Esophagus muscularis mucosa (tissue), 4 donors: ENCODE results near the gene ZSWIM6. TPM values are rescaled to one million over a fixed set of nuclear protein-coding genes. Genes with fewer than 3 reads are reported as not detected.

Experiments
- DNase-seq: peaks from one replicate; pipeline ENCODE4 v3.0.0-alpha.2; 2017; ENCODE audit errors: extremely low spot score
- H3K27ac ChIP-seq, 4 donors: fragments of 200-600 bp; sonication (generic); replicated peaks in 1 of 4; 1 replicate in 3 of 4; 2 replicates in 1 of 4; pipeline ENCODE4 v1.5.1; 2016 to 2019; ENCODE audit warnings: mild to moderate bottlenecking in 1 of 4
- H3K27me3 ChIP-seq, 4 donors: fragments of 200-600 bp; sonication (generic); one replicate each; pipeline versions ENCODE4 v1.5.1 to v1.6.0; 2016 to 2019
- H3K36me3 ChIP-seq, 4 donors: fragments of 200-600 bp; sonication (generic); one replicate each; pipeline ENCODE4 v1.5.1; 2016 to 2019
- H3K4me1 ChIP-seq, 4 donors: fragments of 200-600 bp; sonication (generic); one replicate each; pipeline ENCODE4 v1.5.1; 2016 to 2019
- H3K4me3 ChIP-seq, 4 donors: fragments of 200-600 bp; sonication (generic); 1 replicate in 2 of 4; 2 replicates in 2 of 4; pipeline ENCODE4 v1.5.1; 2016 to 2019; ENCODE audit warnings: mild to moderate bottlenecking in 4 of 4, moderate library complexity in 1 of 4
- H3K9me3 ChIP-seq, 4 donors: fragments of 200-600 bp; sonication (generic); 1 replicate in 3 of 4; 2 replicates in 1 of 4; pipeline ENCODE4 v1.5.1; 2016 to 2019
- EP300 ChIP-seq: sonication (generic); formaldehyde crosslinking; IDR thresholded peaks from one replicate; pipeline ENCODE4 v1.6.1; 2017; ENCODE audit warnings: antibody characterized with exemption
- POLR2A ChIP-seq: fragments of 450-650 bp; IDR thresholded peaks from one replicate; pipeline ENCODE4 v1.6.1; 2017; ENCODE audit warnings: antibody characterized with exemption, moderate library complexity, mild to moderate bottlenecking, low read depth
- POLR2AphosphoS5 ChIP-seq, 2 donors: sonication (generic); formaldehyde crosslinking; IDR thresholded peaks; one replicate each; pipeline ENCODE4 v1.6.1; 2017; ENCODE audit warnings: antibody characterized with exemption in 2 of 2
- WGBS: methylation state at CpG from one replicate; pipeline ENCODE4 v1.1.5; 2018; 5-methylcytosine and 5-hydroxymethylcytosine counted together
- intact Hi-C: fragments of 100-400 bp; cut with DNase I; formaldehyde crosslinking; loops from one replicate; pipeline ENCODE4 v1.15.1; 2023
- total RNA-seq, 4 donors: library from RNA; depleted of rRNA; stranded (reverse); fragments of >200 nt; gene quantifications; one replicate each; pipeline versions ENCODE4 v1.1.0 to v1.2.1, GENCODE V29; 2016
- TF ChIP-seq, protein P1 (sequence below), 3 experiments: fragments of 200-600 bp in 2 of 3; fragments of 450-650 bp in 1 of 3; sonication (generic) in 2 of 3; IDR thresholded peaks; one replicate each; pipeline ENCODE4 v1.5.1; 2017 to 2019; ENCODE audit warnings: antibody characterized with exemption in 3 of 3, mild to moderate bottlenecking in 2 of 3, moderate library complexity in 1 of 3

The ZSWIM6 gene
- total RNA-seq, 4 donors from 2014 or later: 10.2 to 16.4 (median 12.5) TPM

DNA sequence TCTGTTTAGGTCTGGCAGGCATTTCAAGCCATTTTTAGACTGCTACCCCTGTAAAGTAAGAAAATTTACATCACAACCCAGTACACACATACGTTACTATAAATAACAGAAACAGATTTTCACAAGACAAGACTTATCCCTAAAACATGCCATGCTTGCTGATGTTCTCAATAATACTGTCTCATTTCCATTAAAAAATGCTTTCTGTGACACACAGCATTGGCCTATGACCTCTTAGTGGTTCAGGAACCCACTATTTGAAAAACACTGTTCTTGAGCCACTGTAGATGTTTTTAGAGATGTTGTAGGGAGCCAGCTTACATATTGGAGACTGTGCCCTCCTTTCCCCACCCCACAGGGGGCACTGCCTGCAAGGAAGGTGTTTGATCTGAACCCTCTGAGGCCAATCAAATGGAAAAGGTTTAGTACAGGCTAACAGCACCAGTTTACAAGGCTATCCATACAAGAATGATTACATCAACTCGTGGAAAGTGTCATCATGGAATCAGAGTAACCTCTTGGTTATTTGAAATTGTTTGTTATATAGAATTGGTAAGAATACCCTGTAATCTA, 30.8 kb downstream of the ZSWIM6 start:
- Histone ChIP-seq H3K36me3 (no peaks in the 10 kb centered on the region), H3K9me3 (no peaks in the 10 kb centered on the region), H3K4me1 (peaks cover 23 to 40% (median 29%) of the 10 kb centered on the region in 4 donors), H3K4me3 (no peak overlapping the region), H3K27ac (no peak overlapping the region), H3K27me3 (no peaks in the 10 kb centered on the region)
- no peak for DNase-seq
- intact Hi-C loops: no loop called here
- 77% methylated on average over 2 of the region's 2 CpGs for WGBS
- TF ChIP-seq, protein P1, sequence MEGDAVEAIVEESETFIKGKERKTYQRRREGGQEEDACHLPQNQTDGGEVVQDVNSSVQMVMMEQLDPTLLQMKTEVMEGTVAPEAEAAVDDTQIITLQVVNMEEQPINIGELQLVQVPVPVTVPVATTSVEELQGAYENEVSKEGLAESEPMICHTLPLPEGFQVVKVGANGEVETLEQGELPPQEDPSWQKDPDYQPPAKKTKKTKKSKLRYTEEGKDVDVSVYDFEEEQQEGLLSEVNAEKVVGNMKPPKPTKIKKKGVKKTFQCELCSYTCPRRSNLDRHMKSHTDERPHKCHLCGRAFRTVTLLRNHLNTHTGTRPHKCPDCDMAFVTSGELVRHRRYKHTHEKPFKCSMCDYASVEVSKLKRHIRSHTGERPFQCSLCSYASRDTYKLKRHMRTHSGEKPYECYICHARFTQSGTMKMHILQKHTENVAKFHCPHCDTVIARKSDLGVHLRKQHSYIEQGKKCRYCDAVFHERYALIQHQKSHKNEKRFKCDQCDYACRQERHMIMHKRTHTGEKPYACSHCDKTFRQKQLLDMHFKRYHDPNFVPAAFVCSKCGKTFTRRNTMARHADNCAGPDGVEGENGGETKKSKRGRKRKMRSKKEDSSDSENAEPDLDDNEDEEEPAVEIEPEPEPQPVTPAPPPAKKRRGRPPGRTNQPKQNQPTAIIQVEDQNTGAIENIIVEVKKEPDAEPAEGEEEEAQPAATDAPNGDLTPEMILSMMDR (IDR thresholded peaks at IDR 0.05): no peak
- TF ChIP-seq POLR2A (no peak), POLR2AphosphoS5 (IDR thresholded peaks at IDR 0.05) (no peak), EP300 (no peak)

DNA sequence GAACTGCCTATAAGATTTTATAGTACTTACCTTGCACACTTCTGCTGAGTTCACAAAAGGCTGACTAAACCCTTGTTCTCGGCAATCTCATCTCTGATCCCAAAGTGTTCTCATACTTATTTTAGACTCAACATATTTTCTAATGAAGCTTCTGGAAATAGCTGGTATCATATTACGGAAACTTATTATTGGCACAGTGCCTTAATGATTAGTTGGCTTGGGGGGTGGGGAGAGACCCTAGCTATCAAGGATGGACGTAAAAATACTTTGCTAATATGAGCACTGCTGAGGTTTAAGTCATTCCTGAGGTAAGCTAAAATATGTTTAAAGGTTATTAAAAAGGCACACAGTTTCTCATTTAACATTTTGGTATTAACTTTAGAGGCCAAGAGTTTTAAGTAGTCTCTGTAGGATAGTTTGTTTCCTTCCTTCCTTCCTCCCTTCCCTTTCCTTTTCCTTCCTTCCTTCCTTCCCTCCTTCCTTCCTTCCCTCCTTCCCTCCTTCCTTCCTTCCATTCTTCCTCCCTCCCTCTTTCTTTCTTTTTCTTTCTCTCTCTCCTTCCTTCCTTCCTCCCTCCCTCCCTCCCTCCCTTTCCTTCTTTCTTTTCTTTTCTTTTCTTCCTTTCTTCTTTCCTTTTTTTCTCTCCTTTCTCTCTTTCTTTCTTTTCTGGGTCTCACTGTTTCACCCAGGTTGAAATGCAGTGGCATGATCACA, 31.5 kb downstream of the ZSWIM6 start:
- H3K27me3 ChIP-seq: no peaks in the 10 kb centered on the region
- DNase-seq: no peak
- no peak overlapping the region for H3K4me3 ChIP-seq
- no peaks in the 10 kb centered on the region for H3K9me3 ChIP-seq
- WGBS: 99% methylated on average over 3 of the region's 3 CpGs
- no peaks in the 10 kb centered on the region for H3K36me3 ChIP-seq
- no peak for TF ChIP-seq POLR2A
- TF ChIP-seq, protein P1 (IDR thresholded peaks at IDR 0.05): no peak
- no peak for TF ChIP-seq POLR2AphosphoS5 (IDR thresholded peaks at IDR 0.05)
- TF ChIP-seq EP300: no peak
- H3K4me1 ChIP-seq: peaks cover 23 to 40% (median 29%) of the 10 kb centered on the region in 4 donors
- intact Hi-C loops: no loop called here
- no peak overlapping the region for H3K27ac ChIP-seq

DNA sequence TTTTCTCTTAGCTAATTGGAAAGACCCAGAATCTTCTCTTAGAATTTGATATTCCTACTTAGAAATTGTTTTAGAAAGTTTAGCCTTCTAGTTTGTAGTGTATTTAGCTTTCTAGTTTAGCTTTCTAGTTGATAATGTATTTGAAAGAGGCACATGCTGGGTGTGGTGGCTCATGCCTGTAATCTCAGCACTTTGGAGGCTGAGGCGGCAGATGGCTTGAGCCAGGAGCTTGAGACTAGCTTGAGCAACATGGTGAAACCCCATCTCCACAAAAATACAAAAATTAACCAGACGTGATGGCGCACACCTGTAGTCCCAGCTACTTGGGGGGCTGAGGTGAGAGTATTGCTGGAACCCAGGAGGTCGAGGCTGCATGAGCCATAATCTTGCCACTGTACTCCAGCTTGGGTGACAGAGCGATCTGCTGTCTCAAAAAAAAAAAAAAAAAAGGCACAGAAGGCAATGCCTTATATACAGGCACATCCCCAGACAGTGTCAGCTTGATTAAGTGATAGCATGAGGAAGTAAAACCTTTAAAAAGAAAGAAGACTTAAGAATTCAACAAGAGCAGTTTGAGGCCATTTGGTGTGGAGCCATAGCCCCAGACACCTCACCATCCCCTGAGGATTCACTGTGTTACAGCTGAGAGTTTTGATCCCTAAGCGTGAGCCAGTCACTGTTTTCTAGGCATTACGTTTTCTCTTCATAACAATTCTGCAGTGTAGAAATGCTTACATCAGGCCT, 34.6 kb downstream of the ZSWIM6 start:
- WGBS: 92% methylated on average over 7 of the region's 7 CpGs
- DNase-seq: no peak
- Histone ChIP-seq H3K27ac (no peak overlapping the region), H3K27me3 (no peaks in the 10 kb centered on the region), H3K36me3 (no peaks in the 10 kb centered on the region), H3K4me3 (no peak overlapping the region), H3K9me3 (no peaks in the 10 kb centered on the region), H3K4me1 (peaks cover 14 to 23% (median 20%) of the 10 kb centered on the region in 4 donors)
- TF ChIP-seq POLR2A (no peak), POLR2AphosphoS5 (IDR thresholded peaks at IDR 0.05) (no peak), EP300 (no peak)
- TF ChIP-seq, protein P1 (IDR thresholded peaks at IDR 0.05): no peak
- intact Hi-C loops: no loop called here

DNA sequence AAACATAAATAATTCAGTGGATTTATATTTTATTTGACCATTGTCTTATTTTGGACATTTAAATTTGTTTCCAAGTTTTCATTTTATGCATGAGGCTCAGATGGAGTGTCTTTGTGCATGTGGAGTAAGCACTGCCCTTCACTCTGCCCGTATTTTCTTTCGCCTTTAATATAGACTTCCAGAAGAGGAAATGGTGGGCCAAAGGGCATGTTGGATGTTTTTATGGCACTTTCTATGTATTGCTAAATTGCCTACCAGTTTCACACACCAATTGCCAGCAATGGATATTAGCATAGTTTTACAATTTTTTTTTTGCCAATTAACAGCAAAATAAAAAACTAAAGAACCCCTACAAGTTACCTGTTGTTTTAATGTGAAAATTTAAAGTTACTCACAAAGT, 38.4 kb downstream of the ZSWIM6 start:
- H3K4me3 ChIP-seq: no peak overlapping the region
- peaks cover 0 to 6% (median 3%) of the 10 kb centered on the region in 4 donors for H3K4me1 ChIP-seq
- no peaks in the 10 kb centered on the region for H3K36me3 ChIP-seq
- no peak overlapping the region for H3K27ac ChIP-seq
- no peak for DNase-seq
- H3K9me3 ChIP-seq: no peaks in the 10 kb centered on the region
- intact Hi-C loops: no loop called here
- TF ChIP-seq, protein P1 (IDR thresholded peaks at IDR 0.05): no peak
- TF ChIP-seq EP300: no peak
- no peak for TF ChIP-seq POLR2A
- no peak for TF ChIP-seq POLR2AphosphoS5 (IDR thresholded peaks at IDR 0.05)
- no peaks in the 10 kb centered on the region for H3K27me3 ChIP-seq
- 89% methylated on average over 2 of the region's 2 CpGs for WGBS
